Measurements from ENCODE around the gene MTREX. TPM values are rescaled to one million over a fixed set of nuclear protein-coding genes. Genes with fewer than 3 reads are reported as not detected.

Gene MTREX
- total RNA-seq, 1 donor from 2014 or later = 78.7 TPM

DNA sequence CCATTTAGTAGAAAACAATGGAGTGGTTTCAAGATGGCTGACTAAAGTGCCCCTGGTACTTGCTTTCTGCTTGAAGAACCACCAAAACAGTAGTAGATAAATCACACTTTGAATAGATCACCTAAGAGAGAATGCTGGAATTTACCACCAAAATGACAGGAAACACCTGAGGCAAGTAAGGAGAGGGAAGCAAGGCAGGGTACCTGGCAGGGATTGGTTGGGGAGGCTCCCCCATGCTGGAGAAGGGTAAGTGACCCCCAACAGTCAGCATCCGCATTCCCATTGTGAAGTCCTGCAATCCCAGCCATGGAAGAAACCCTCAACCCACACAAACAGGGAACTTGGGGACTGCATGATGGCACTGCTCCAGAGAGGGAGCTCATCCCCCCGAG is 121.4 kb downstream of the MTREX start:
- no peak for DNase-seq (ENCODE audit: low spot score in 2 of 2, unreplicated experiment in 2 of 2)
- H3K9me3 Mint-ChIP-seq = peaks cover 29% of the 10 kb centered on the region

DNA sequence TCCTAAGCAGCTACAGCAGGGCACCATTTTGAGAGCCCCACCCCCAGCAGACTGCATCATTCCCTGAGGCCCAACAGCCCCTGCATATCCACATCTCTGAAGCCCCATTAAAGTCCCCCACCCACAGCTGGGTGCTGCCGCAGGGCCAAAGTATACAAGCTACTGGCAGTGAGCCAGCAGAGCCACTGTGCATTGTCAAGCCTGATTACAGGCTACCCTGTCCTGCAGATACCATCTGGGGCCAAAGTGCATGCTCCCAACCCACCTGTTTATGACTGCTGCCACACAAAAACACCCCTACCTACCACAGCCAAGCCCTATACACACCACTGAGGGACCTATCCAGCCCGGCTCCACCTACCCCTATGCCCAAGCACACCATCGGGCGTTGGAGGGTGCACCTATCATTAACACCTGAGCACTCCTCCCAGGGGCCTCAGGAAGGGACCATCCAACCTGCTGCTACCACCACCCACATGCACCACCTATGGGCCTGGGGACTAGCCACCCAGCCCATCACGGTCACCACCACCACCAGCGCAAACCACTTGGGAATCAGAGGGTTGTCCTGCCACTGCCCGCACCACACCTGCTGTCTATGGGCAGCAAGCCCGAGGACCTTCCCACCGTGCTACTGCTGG is 121.9 kb downstream of the MTREX start:
- no peaks in the 10 kb centered on the region for H3K27me3 Mint-ChIP-seq (ENCODE audit: low read depth)
- H3K4me3 Mint-ChIP-seq = no peak overlapping the region
- H3K9me3 Mint-ChIP-seq = peaks cover 34% of the 10 kb centered on the region
- TF ChIP-seq, protein P1, sequence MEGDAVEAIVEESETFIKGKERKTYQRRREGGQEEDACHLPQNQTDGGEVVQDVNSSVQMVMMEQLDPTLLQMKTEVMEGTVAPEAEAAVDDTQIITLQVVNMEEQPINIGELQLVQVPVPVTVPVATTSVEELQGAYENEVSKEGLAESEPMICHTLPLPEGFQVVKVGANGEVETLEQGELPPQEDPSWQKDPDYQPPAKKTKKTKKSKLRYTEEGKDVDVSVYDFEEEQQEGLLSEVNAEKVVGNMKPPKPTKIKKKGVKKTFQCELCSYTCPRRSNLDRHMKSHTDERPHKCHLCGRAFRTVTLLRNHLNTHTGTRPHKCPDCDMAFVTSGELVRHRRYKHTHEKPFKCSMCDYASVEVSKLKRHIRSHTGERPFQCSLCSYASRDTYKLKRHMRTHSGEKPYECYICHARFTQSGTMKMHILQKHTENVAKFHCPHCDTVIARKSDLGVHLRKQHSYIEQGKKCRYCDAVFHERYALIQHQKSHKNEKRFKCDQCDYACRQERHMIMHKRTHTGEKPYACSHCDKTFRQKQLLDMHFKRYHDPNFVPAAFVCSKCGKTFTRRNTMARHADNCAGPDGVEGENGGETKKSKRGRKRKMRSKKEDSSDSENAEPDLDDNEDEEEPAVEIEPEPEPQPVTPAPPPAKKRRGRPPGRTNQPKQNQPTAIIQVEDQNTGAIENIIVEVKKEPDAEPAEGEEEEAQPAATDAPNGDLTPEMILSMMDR (IDR thresholded peaks at IDR 0.05; ENCODE audit: unreplicated experiment) = no peak
- H3K27ac Mint-ChIP-seq = no peak overlapping the region
- peaks cover 66% of the 10 kb centered on the region for H3K36me3 Mint-ChIP-seq
- no peak for DNase-seq (ENCODE audit: low spot score in 2 of 2, unreplicated experiment in 2 of 2)
- H3K4me1 Mint-ChIP-seq = no peaks in the 10 kb centered on the region

More for the DNA sequence above, 121.4 kb downstream of the MTREX start:
- Mint-ChIP-seq H3K27me3 (ENCODE audit: low read depth) (no peaks in the 10 kb centered on the region), H3K4me1 (no peaks in the 10 kb centered on the region), H3K27ac (no peak overlapping the region), H3K36me3 (peaks cover 64% of the 10 kb centered on the region), H3K4me3 (no peak overlapping the region)
- TF ChIP-seq, protein P1 (IDR thresholded peaks at IDR 0.05; ENCODE audit: unreplicated experiment) = no peak

DNA sequence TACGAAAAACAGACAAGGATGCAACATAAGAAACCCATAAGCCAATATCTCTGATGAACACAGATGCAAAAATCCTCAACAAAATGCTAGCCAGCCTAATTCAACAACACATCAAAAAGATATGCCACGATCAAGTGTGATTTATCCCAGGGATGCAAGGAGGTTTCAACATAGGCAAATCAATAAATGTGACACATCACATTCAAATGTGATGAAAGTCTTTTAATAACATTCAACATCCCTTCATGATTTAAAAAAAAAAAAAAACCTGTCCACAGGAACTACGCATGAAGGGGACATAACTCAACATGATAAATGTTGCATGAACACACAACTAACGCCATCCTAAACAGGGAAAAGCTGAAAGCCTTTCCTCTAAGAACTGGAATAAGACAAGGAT is 124.8 kb downstream of the MTREX start:
- TF ChIP-seq, protein P1 (IDR thresholded peaks at IDR 0.05; ENCODE audit: unreplicated experiment) = no peak
- no peak for DNase-seq (ENCODE audit: low spot score in 2 of 2, unreplicated experiment in 2 of 2)
- peaks cover 3% of the 10 kb centered on the region for H3K4me1 Mint-ChIP-seq
- H3K27ac Mint-ChIP-seq = no peak overlapping the region
- H3K27me3 Mint-ChIP-seq (ENCODE audit: low read depth) = no peaks in the 10 kb centered on the region
- peaks cover 48% of the 10 kb centered on the region for H3K9me3 Mint-ChIP-seq
- no peak overlapping the region for H3K4me3 Mint-ChIP-seq
- H3K36me3 Mint-ChIP-seq = peaks cover 73% of the 10 kb centered on the region

DNA sequence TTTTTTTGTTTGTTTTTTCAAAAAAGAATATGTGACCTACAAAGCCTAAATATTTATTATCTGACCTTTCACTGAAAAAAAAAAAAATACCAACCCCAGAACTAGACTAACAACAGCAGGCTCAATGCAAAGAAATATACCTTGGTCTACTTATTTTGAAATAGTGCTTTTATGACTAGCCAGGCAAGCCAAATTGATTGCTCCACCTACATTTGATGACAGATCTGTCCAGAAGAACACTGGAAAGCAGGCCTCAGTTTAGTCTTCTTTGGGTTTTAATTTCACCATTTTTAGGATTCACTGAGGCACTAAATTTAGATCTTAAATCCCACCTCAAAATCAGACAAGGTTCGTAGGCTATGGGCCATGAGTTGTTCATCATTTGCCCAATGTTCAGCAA is 129.7 kb downstream of the MTREX start:
- Mint-ChIP-seq H3K4me3 (no peak overlapping the region), H3K27ac (peak overlapping the region; percentile 83), H3K9me3 (peaks cover 28% of the 10 kb centered on the region), H3K36me3 (peaks cover 32% of the 10 kb centered on the region), H3K4me1 (peaks cover 41% of the 10 kb centered on the region), H3K27me3 (ENCODE audit: low read depth) (no peaks in the 10 kb centered on the region)
- TF ChIP-seq, protein P1 (IDR thresholded peaks at IDR 0.05; ENCODE audit: unreplicated experiment) = no peak
- no peak for DNase-seq (ENCODE audit: low spot score in 2 of 2, unreplicated experiment in 2 of 2)

DNA sequence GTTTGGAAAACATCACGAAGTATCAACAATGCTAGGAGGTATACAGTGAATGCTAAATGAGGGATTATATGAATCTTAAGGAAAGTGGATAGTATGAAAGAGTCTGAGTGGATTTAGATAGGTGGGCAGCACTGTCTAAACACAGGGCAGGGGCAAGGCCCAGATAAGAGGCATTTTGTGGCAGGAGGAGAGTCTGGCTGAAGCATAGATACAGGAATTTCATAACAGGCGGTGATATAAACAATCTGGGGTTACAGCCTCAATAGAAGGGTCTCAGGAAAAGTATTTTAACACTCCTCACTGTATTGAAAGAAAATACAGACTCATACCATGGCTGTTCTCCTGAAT is 130.0 kb downstream of the MTREX start:
- Mint-ChIP-seq H3K27ac (peak overlapping the region; percentile 83), H3K27me3 (ENCODE audit: low read depth) (no peaks in the 10 kb centered on the region), H3K4me3 (no peak overlapping the region), H3K9me3 (peaks cover 24% of the 10 kb centered on the region), H3K36me3 (peaks cover 28% of the 10 kb centered on the region), H3K4me1 (peaks cover 41% of the 10 kb centered on the region)
- DNase-seq (ENCODE audit: low spot score in 2 of 2, unreplicated experiment in 2 of 2) = no peak
- TF ChIP-seq, protein P1 (IDR thresholded peaks at IDR 0.05; ENCODE audit: unreplicated experiment) = no peak

DNA sequence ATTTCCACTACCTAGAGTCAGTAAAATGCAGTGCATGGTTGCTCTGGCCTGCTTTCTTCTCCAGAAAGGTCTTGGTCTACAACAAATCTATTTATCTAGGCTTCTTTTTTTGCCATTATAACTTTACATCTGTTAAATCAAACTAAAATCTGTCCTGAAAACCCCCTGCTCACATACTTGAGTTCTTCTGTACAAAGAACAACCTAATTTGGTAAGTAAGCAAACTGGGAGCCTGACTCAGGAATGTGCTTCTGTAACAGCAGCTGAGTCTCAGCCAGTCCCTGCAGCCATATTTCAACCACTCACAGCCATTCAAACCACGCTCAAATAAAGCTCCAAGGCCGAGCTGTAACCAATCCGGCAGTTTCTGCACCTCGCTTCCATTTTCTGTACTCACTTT is 131.2 kb downstream of the MTREX start:
- Mint-ChIP-seq H3K9me3 (peaks cover 21% of the 10 kb centered on the region), H3K4me1 (peaks cover 41% of the 10 kb centered on the region), H3K27me3 (ENCODE audit: low read depth) (no peaks in the 10 kb centered on the region), H3K4me3 (no peak overlapping the region), H3K36me3 (peaks cover 26% of the 10 kb centered on the region), H3K27ac (peak overlapping the region; percentile 83)
- TF ChIP-seq, protein P1 (IDR thresholded peaks at IDR 0.05; ENCODE audit: unreplicated experiment) = no peak
- DNase-seq (ENCODE audit: low spot score in 2 of 2, unreplicated experiment in 2 of 2) = no peak
